GM12875 (cell line): Measurements from ENCODE around the gene XRCC2.

ENCODE experiments used
- H3K4me3 ChIP-seq: one replicate; pipeline ENCODE4 v1.5.1; 2011; ENCODE audit warnings: low read depth, low read length, control low read depth
- CTCF ChIP-seq: IDR thresholded peaks from 2 replicates; pipeline ENCODE4 v1.5.1; 2011; ENCODE audit warnings: low read depth, mild to moderate bottlenecking, control low read depth, inconsistent platforms, low read length, moderate library complexity, borderline replicate concordance; ENCODE audit not compliant: insufficient read depth

Gene XRCC2

DNA sequence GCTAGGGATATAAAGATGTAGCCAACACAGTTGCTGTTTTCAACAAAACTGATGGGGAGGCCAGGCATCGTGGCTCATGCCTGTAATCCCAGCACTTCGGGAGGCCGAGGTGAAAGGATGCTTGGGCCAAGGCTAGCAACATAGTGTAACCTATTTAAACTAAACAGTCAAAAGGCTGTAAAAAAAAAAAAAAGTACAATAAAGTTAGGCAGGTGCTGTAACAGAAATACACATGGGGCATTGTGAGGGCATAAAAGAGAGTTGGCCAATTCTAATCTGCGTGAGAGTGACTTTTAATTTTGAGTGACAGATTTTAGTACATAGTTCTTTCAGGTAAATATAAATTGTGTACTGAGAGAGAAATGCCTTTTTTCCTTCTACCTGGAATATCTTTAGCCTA is 6.2 kb downstream of the XRCC2 start:
- TF ChIP-seq CTCF = no peak
- no peak overlapping the region for H3K4me3 ChIP-seq

DNA sequence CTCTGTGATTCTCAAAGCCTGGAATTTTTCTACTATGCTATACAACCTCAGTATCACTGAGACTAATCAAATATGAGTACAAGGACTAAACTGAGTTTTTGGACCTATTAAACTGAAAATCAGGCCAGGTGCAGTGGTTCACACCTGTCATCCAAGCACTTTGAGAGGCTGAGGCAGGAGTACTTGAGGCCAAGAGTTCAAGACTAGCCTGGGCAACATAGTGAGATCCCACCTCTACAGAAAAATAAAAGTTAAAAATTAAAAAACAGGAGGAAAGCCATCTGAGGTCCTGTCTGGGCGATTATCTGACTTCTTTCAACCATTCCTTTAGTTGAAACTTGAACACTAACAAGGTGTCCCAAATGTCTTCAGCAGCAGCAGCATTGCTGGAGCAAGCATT is 7.0 kb downstream of the XRCC2 start:
- TF ChIP-seq CTCF = no peak
- H3K4me3 ChIP-seq = no peak overlapping the region

- no peak for TF ChIP-seq CTCF
- no peak overlapping the region for H3K4me3 ChIP-seq
Measured at GRCh38 chr7:152667958-152668357, 8.0 kb downstream of the XRCC2 start.

DNA sequence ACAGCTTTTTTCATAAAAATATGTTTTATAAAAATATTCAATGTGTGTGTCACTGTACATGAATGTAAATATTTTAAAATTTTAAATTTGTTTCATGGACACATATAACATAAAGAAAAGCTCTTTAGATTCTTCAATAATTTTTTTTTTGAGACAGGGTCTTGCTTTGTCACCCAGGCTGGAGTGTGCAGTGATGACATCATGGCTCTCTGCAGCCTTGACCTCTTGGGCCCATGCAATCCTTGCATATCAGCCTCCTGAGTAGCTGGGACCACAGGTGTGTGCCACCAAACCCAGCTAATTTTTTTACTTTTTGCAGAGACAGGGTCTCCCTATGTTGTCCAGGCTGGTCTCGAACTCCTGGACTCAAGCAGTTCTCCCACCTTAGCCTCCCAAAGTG is 9.9 kb downstream of the XRCC2 start:
- no peak overlapping the region for H3K4me3 ChIP-seq
- TF ChIP-seq CTCF = no peak

GRCh38 chr7:152664636-152665035 is 11.3 kb downstream of the XRCC2 start:
- no peak for TF ChIP-seq CTCF
- H3K4me3 ChIP-seq = no peak overlapping the region

DNA sequence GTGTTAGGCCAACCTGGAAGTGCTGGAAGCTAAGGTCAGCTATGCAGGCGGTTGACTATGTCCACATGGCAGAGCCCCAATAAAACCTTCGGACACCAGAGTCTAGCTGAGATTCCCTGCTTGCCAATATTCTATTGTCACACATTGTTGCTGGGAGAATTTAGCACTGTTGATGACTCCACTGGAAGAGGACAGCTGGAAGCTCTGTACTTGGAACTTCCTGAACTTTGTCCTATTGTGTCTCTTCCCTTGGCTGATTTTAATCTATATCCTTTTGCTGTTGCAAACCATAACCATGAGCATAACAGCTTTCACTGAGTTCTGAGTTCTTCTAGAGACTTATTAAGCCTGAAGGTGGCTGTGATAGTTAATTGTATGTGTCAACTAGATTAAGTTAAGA is 12.0 kb downstream of the XRCC2 start:
- H3K4me3 ChIP-seq = no peak overlapping the region
- TF ChIP-seq CTCF = no peak

- no peak overlapping the region for H3K4me3 ChIP-seq
- TF ChIP-seq CTCF = no peak
Measured at GRCh38 chr7:152663148-152663740, 12.7 kb downstream of the XRCC2 start.
